NCI-H345 treated with DMSO at 0.1 percent for 48 hours (cell line): Measurements from ENCODE around the gene CECR2.
"Not testable (repeated sequence)": the region's sequence is repeated elsewhere in the genome, so short reads cannot be mapped to it uniquely, and the experiment has no call there.

Source experiments
- DNase-seq: peaks from one replicate; lab custom pipeline; 2025; ENCODE audit not compliant: unreplicated experiment; lab: John Stamatoyannopoulos, UW

The CECR2 gene

DNA sequence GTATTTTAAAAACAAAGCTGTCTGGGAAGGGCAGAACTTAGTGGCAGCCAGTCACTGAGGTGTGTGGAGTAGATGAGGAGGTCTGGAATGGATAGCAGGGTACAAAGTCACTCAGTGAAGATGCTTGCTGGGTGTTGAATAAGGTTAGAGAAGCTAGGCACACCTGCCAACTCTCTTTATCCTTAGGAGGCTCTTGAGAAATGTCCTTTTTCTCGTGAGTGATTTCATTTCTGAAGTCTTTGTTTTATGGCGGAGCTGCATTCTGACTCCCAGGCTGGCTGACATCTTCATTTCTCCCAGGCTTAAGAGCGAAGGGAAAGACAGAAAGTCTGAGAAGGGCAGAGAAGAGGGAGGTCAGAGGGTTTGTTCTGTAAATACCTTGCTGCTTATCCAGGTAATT is 31.0 kb downstream of the CECR2 start:
- DNase-seq = no peak

DNA sequence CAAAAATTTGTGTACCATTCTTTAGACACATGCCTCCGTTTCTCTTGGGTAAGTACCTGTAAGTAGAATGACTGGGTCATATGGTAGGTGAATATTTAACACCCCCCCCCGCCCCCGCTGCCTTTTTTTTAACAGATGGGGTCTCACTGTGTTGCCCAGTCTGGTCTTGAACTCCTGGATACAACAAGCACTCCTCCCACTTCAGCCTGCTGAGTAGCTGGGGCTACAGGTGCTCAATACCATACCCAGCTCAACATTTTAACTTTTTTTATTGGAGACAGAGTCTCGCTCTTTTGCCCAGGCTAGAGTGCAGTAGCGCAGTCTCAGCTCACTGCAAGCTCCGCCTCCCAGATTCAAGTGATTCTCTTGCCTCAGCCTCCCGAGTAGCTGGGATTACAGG is 32.5 kb downstream of the CECR2 start:
- DNase-seq = no peak

DNA sequence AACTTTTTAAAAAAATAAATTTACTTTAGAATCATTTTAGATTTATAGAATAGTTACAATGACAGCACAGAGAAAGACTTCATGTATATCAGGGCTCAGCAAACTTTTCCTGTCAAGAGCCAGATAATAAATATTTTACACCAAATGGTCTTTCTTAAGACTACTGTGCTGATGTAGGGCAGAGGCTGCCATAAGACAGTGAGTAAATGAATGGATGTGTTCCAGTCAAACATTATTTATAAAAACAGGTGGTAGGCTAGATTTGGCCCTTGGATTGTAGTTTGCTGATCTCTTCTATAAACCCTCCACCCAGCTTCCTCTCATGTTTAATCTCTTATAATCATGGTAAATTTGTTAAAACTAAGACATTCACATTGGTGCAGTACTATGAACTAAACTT is 33.0 kb downstream of the CECR2 start:
- DNase-seq = no peak

DNA sequence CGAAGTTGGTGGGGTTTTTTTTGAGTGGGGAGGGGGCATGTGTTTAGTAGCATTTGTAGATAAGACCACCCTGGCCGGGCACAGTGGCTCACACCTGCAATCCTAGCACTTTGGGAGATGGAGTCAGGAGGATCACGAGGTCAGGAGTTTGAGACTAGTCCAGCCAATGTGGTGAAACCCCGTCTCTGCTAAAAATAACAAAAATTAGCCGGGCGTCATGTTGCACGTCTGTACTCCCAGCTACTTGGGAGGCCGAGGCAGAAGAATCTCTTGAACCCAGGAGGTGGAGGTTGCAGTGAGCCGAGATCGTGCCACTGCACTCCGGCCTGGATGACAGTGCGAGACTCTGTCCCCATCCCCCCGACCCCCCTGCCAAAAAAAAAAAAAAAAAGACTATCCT is 34.6 kb downstream of the CECR2 start:
- no peak for DNase-seq

DNA sequence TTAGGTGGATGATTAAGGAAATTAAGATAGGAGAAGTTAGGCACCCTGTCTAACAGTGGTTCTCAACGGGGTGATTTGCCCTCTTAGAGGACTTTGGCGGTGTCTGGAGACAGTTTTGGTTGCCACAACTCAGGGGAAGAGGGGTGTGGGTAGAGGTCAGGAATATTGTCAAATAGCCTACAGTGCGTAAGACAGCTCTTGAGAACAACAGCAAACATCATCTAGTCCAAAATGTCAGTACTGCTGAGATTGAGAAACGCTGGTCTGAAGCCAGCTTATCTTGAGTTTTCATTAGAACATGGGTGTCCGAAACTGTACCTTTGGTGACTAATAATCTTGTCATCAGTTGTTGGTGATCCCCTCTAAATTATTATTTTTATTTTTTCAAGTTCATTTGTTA is 38.4 kb downstream of the CECR2 start:
- no peak for DNase-seq

DNA sequence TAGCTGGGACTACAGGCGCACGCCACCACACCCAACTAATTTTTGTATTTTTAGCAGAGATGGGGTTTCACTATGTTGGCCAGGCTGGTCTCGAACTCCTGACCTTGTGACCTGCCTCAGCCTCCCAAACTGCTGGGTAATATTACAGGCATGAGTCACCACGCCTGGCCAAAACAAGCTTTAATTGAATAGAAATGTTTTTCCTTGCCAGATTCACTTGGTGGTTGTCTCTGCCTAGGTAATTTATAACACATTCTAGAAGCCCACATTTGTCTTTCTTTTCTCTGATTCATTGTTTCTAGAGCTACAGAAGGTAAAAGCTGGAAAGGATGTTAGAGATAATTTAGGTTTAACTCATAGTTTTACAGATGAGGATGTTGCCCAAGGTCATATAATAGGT is 41.3 kb downstream of the CECR2 start:
- no peak for DNase-seq

DNA sequence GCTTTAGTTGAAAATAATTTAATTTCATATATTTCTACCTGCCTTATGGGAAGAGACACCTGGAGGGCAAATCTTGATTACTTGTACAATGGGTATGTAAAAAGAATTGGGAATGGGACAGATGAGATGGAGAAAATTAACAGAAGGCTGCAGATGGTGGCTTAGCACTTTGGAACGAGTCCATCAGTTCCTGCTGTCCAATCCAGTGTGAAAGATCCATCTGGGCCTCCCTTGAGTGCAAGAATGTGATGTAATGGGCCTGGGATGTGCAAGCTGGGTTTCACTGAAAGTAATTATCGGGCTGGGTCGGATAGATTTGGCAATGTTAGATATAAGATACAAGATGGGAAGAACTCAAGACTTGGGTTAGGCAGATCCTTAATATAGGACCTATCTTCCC is 42.0 kb downstream of the CECR2 start:
- no peak for DNase-seq

DNA sequence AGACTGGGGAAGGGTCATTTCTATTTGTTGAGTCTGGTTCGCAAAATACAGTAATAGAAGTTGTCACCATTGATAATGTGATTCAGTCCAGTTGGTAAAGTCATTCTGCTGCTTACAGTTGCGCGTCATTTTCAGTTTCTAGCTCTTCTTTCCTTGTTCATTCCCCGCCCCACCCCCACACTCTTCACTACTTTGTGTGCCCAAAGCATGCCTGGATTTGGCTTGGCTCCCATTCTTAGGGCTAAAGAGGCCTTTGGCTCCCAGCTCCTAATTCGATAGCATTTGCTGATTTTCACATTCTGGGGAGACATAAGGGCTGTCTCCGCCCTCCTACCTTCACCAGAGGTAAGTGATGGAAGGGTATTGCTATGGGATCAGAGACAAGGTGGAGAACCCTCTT is 43.0 kb downstream of the CECR2 start:
- no peak for DNase-seq

DNA sequence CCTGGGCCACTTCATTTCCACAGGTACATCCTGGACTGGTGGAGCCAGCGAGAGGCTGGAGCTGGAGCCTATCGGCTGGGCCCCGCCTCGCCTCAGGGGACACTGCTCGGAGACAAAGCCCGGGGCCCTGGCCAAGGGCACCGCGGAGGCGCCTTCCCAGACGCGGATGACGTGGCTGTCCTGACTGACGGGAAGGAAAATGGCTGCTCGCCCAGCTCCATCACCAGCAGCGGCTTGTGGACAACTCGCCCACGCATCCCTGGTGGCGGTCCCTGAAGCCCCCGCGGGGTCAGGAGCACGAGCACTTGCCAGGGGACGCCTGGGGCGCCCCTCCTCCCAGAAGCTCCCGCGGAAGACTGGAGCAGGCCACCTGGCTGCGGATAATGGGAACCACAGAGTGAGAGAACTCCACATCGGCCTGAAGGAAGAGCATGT is 49.6 kb downstream of the CECR2 start:
- DNase-seq = no peak

DNA sequence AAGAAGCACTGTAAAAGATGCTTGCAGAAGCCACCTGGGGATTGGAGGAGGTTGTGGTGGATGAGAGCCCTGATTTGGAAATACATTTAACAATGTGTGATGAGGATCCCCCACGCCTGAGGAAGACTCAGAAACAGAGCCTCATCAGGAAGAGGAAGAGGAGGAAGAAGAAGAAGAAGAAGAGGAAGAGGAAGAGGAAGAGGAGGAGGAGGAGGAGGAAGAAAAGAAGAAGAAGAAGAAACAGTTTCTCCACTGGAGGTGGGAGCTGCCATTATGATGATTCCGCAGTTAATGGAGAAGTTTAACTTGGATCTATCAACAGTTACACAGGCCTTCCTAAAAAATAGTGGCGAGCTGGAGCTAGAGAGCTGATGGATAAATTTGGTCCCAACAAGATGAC is 50.1 kb downstream of the CECR2 start:
- no peak for DNase-seq

DNA sequence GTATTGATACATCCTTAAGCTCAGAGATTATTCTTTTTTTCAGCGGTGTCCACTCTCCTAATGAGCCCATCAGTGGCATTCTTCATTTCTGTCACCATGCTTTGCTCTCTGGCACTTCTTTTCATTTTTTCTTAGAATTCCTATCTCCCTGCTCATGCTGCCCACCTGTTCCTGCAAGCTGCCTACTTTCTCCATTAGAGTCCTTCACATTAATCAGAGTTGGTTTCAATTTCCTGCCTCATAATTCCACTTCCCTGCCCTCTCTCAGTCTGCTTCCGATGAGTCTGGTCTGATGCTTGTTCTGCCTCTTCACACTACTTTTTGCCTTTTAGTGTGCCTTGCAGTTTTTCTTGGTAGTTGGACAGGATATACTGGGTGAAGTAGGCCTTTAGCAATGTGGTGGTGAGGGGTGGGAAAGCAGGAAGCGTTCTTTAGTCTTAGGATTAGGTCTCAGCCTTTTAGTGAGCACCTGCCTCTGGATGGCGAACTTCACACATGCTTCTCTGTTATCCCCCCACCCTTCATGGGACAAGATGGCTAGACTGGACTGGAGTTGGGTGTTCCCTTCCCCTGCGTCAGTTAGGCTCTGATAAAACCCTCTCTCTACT is 53.6 kb downstream of the CECR2 start:
- DNase-seq = no peak

DNA sequence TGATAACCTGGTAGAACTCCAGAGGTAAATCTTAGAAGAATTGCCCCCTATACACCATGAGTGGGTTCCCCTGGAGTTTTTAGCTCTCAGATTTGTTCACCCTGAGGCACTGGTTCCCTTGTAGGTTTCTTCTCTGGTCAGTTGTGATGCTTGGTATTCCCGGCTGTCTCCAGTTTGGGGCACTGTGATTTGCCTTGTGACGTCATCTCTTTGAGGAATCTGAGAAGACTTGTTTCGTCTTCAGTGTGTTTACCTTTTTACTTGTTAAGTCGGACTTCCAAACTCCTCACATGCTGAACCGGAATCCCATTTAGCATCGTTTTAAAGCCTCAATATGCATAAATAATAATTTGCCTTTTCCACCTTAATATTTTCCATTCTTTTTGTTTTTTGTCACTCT is 54.4 kb downstream of the CECR2 start:
- DNase-seq = no peak

DNA sequence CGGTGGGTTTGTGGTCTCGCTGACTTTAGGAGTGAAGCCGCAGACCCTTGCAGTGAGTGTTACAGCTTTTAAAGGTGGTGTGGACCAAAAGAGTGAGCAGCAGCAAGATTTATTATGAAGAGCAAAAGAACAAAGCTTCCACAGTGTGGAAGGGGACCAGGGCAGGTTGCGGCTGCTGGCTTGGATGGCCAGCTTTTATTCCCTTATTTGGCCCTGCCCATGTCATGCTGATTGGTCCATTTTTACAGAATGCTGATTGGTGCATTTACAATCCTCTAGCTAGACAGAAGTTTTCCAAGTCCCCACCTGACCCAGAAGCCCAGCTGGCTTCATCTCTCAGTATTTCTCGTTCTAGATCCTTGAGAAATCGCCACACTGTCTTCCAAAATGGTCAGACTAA is 58.3 kb downstream of the CECR2 start:
- not testable (repeated sequence) for DNase-seq

DNA sequence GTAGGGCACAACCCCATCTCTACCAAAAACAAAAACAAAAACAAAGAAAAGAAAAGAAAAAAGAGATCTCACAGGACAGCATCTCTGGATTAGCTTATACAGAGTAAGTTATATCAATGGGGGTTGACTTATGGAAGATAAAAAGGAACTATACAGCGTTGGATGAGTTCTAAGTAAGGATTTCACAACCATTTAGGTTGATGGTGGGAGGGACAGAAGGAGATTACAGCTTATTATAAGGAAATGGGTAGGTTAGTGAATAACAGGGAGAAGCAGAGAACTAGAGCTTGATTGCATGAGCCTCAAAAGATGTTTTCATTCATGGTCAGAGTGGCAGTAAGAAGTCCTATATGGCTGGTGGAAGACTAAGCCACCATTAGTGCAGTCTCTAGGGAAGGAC is 60.3 kb downstream of the CECR2 start:
- no peak for DNase-seq

DNA sequence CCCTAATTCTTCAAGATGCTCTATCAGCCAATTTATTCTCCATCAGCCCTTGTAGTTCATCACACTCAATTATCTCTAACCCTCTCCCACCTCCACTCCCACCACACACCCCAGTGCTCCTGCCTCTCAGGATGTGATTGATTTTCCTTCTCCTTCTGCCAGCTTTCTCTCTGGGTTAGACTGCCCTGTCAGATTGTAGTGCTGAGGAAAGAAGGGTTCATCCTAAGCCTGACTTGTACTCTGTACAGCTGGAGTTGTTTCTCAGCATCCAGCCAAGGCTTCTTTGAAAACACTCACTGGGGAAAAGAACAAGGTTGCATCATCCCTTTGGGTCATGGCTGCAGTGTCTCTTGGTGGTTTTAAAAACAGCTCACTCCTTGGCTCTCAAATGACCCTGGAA is 61.2 kb downstream of the CECR2 start:
- DNase-seq = no peak

DNA sequence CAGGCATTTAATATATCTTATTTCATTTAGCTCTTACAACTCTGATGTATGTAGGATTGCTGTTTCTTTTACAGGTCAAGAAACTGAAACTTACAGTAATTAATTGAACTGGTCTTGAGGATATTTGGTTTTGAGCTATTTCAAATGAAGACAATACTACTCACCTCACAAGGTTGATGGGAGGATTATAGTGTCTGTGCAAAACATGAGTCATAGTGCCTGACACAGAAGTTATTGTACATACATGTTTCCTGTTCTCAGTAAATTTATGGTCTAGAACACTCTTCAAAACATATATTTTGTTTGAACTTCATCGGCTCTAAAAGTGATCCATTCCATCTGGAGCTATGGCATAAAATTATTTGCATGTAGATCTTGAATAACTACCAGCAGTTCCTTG is 61.9 kb downstream of the CECR2 start:
- DNase-seq = no peak

DNA sequence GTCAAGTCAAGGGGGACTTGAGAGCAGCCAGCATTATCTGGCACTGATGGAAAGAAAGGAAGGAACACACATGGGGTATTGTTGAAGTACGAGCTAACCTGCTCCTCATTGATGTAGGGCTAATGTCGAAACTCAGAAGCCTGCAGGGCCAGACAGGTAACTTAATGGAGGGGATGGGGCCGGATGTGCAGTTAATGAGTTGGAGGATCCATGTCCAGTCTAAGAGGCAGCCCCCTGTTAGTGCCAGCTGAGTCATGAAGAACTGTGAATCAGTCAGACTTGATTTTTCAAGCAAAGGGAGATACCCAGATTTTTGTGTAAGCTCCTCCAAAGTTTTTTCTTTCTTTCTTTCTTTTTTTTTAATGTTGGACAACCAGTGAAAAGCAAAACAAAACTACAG is 65.6 kb downstream of the CECR2 start:
- no peak for DNase-seq

DNA sequence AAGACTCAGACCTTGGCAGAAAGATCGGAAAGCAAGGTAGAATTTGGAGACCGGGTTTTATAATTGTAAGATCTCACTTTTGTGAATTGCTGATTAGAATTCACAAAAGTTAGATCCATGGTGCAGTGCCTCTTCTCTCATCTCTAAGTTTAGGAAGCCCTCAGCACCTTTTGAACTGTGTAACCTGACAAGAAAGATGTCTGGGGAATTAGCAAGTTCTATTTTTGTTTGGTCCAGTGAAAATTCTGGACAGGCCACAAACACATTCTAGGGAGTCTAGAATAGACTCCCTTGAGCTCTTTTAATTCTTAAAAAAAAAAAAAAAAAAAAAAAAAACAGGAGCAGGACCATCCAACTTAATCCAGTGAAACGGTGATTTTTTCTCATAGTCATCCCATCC is 66.1 kb downstream of the CECR2 start:
- DNase-seq = no peak

DNA sequence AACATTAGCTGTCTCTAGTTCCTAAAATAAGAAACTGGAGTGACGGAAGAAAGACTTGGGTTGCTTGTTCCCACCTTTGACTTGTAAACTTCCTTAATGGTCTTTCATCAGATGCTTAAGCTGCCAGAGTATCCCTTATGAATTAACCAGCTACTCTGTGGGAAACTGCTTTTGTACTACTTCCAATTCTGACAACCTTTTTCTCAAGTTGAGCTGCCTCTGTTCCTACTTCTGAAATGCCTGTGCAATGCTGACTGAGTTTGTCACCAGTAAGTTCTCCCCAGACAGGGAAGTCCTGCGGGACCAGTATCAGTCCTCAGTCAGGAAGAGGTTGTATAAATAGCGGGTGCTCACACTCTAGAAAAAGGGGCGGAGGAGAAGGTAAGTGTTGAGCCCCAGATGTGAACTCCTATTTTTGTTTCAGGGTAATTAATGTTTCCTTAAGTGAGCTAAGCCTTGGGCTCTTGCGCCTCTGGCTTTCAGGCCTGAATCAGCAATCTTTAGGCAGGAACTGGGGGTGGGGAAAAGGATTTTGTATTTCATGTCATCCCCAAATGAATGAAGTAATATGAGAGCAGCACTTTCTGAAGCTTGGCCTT is 67.2 kb downstream of the CECR2 start:
- DNase-seq = no peak

DNA sequence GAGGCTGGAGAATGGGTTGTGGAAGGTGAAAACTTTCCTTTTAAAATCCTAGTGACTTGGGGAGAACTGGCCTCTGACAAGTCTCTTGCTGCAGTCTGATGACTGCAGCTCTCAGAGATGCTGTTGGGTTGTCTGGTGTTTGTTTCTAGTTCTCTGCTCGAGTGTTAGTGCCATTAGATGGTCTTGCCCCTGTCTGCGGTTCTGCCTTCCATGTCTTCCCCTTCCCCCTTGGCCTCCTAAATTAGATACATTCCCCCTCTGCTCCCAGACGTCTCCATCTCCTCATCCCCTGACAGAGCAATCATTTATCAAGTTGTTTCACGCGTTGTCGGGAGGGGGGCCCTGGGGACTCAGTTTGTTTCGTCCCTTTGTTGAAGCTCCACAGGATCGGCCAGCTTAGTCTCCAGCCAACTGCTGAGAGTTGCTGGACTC is 67.7 kb downstream of the CECR2 start:
- no peak for DNase-seq

DNA sequence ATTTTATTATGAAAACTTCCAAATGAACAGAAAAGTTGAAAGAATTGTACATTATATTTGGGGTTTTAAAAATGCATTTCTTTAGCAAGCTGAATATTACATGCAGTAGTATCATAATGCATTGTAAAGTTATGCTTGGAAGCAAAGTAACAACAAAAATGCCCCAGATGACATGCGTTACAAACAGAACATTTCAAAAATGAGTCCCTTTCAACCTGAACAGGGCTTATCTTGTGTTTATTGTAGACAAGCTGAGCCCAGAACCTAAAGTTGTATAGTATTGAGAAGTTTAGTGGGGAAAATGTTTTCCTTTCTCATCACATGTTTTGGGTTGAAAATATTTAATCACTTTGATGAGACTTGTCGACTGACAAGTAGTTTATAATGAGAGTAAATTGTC is 68.8 kb downstream of the CECR2 start:
- DNase-seq = no peak

DNA sequence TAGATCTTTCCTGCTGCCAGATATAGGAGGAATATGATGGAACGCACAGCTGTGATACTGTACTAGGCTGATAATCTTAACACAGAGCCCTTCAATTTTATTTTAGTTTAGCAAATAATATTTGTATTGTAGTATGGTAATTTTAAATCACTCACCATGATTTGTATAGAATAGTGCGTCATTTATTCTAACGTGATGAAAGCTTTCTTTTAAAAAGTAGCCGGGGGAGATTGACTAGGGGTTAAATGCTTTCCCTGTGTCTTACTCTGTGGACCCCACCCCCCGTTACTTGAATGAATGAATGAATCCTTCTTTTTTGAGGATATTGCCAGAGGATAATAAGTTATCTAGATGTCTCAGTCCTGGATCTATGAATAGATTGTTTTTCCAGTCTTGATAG is 72.1 kb downstream of the CECR2 start:
- DNase-seq = no peak
